Upper lobe of right lung (tissue), 1 donor: ENCODE measurements around the gene FPR2. TPM values are rescaled to one million over a fixed set of nuclear protein-coding genes. Genes with fewer than 3 reads are reported as not detected.

Source experiments
- ATAC-seq: fragments of 200-7000 bp; cut with Tn5 transposase; one replicate; pipeline ENCODE4 v1.9.1; 2020; ENCODE audit warnings: mild to moderate bottlenecking, moderate library complexity
- DNase-seq: peaks from one replicate; pipeline ENCODE4 v3.0.0-alpha.2; 2020
- H3K27ac ChIP-seq: fragments of 200-600 bp; one replicate; pipeline ENCODE4 v1.8.0; 2022
- H3K27me3 ChIP-seq: fragments of 200-600 bp; one replicate; pipeline ENCODE4 v1.8.0; 2022; ENCODE audit warnings: mild to moderate bottlenecking
- H3K36me3 ChIP-seq: fragments of 200-600 bp; one replicate; pipeline ENCODE4 v1.8.0; 2022
- H3K4me1 ChIP-seq: fragments of 200-600 bp; one replicate; pipeline ENCODE4 v1.8.0; 2022
- H3K4me3 ChIP-seq: fragments of 200-600 bp; one replicate; pipeline ENCODE4 v1.8.0; 2022; ENCODE audit warnings: mild to moderate bottlenecking
- H3K9me3 ChIP-seq: fragments of 200-600 bp; one replicate; pipeline ENCODE4 v1.8.0; 2022
- intact Hi-C: fragments of 100-400 bp; cut with DNase I; formaldehyde crosslinking; loops from one replicate; pipeline ENCODE4 v1.11.0; 2022
- total RNA-seq: library from RNA; stranded (reverse); fragmentation: NEBNext Ultra II Directional; extraction: Animal tissue kit (Norgen Biotek cat#: 25700); gene quantifications from one replicate; pipeline ENCODE4 v1.2.1, GENCODE V29; 2021
- TF ChIP-seq, protein P1 (sequence below): fragments of 200-600 bp; IDR thresholded peaks from one replicate; pipeline ENCODE4 v1.8.0; 2022; ENCODE audit warnings: antibody characterized with exemption
- donor health status: DM: no; HTN: yes; CAD: no; lungs with severe emphysema.

The FPR2 gene
- total RNA-seq, 1 donor from 2014 or later, result 12.5 TPM

DNA sequence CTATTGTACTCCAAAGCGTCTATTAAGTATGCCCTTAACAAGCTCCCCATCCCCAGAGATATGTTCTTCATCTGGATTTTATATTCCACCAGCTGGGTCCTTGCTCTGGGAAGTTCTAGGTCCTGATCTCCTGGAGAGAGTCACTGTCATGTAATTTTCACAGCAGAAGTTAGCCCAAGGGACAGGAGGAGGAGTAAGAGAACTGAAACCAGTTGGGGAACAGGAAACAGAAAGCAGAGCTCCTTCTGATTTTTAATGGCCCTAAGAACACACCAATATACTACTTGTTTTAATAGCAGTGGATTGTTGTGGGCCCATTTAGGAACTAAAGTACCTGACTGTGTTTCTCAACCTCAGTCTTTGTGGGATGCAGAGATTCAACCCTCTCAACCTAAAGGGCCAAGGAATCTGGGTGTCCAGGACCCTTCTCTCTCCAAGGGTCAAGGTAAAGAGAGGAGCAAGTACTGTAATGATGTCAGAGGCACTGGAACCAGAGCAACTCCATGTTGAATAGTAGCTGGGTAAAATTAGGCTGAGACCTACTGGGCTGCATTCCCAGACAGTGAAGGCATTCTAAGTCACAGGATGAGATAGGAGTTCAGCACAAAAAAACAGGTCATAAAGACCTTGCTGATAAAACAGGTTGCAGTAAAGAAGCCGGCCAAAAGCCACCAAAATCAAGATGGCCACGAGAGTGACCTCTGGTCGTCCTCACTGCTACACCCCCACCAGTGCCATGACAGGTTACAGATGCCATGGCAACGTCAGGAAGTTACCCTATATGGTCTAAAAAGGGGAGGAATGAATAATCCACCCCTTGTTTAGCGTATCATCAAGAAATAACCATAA lies 25.9 kb downstream of the FPR2 start:
- ATAC-seq, result peak; percentile 51

GRCh38 chr19:51788029-51788428 lies 27.0 kb downstream of the FPR2 start:
- H3K4me1 ChIP-seq, result peaks cover 8% of the 10 kb centered on the region
- intact Hi-C loops, result no loop called here
- TF ChIP-seq, protein P1, sequence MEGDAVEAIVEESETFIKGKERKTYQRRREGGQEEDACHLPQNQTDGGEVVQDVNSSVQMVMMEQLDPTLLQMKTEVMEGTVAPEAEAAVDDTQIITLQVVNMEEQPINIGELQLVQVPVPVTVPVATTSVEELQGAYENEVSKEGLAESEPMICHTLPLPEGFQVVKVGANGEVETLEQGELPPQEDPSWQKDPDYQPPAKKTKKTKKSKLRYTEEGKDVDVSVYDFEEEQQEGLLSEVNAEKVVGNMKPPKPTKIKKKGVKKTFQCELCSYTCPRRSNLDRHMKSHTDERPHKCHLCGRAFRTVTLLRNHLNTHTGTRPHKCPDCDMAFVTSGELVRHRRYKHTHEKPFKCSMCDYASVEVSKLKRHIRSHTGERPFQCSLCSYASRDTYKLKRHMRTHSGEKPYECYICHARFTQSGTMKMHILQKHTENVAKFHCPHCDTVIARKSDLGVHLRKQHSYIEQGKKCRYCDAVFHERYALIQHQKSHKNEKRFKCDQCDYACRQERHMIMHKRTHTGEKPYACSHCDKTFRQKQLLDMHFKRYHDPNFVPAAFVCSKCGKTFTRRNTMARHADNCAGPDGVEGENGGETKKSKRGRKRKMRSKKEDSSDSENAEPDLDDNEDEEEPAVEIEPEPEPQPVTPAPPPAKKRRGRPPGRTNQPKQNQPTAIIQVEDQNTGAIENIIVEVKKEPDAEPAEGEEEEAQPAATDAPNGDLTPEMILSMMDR, result no peak
- H3K27me3 ChIP-seq, result no peaks in the 10 kb centered on the region
- ATAC-seq (no peak), DNase-seq (no peak)
- H3K36me3 ChIP-seq, result no peaks in the 10 kb centered on the region
- H3K4me3 ChIP-seq, result no peak overlapping the region
- no peaks in the 10 kb centered on the region for H3K9me3 ChIP-seq
- H3K27ac ChIP-seq, result no peak overlapping the region

More for the DNA sequence above, 25.9 kb downstream of the FPR2 start:
- H3K9me3 ChIP-seq, result no peaks in the 10 kb centered on the region
- no peaks in the 10 kb centered on the region for H3K27me3 ChIP-seq
- TF ChIP-seq, protein P1, result no peak
- peaks cover 8% of the 10 kb centered on the region for H3K4me1 ChIP-seq
- intact Hi-C loops, result no loop called here
- H3K36me3 ChIP-seq, result no peaks in the 10 kb centered on the region
- H3K4me3 ChIP-seq, result no peak overlapping the region
- DNase-seq, result no peak
- peak overlapping the region; percentile 63 for H3K27ac ChIP-seq

- Histone ChIP-seq H3K36me3 (no peaks in the 10 kb centered on the region), H3K27ac (no peak overlapping the region), H3K4me3 (no peak overlapping the region), H3K9me3 (no peaks in the 10 kb centered on the region), H3K27me3 (no peaks in the 10 kb centered on the region), H3K4me1 (peaks cover 8% of the 10 kb centered on the region)
- ATAC-seq, result peak; percentile 55
- DNase-seq, result no peak
- intact Hi-C loops, result no loop called here
- TF ChIP-seq, protein P1, result no peak
Observed at GRCh38 chr19:51789061-51789795, 28.2 kb downstream of the FPR2 start.

- intact Hi-C loops, result no loop called here
- TF ChIP-seq, protein P1, result no peak
- H3K27me3 ChIP-seq, result no peaks in the 10 kb centered on the region
Observed at GRCh38 chr19:51792932-51793331, 32.0 kb downstream of the FPR2 start.

DNA sequence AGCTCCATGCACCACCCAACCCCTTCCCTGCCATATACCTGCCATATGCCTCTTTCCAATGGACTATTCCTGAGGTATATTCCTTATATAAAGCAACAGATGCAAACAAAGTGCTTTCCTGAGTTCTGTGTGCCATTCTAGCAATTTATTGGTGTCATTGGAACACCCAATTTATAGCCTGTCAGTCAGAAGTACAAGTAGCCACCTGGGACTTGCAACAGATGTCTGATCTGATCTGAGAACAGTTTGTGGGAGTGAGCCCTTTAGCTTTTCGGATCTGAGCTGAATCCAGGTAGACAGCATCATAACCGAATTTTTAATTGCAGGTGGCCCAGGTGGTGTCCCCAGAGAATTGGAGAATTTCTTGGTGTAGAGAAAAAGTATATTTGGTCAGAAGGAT lies 33.0 kb downstream of the FPR2 start:
- TF ChIP-seq, protein P1, result no peak
- intact Hi-C loops, result no loop called here
- no peaks in the 10 kb centered on the region for H3K36me3 ChIP-seq
- no peak overlapping the region for H3K27ac ChIP-seq
- no peak overlapping the region for H3K4me3 ChIP-seq
- H3K27me3 ChIP-seq, result no peaks in the 10 kb centered on the region
- ATAC-seq, result no peak
- peaks cover under 1% of the 10 kb centered on the region for H3K4me1 ChIP-seq
- DNase-seq, result no peak
- H3K9me3 ChIP-seq, result no peaks in the 10 kb centered on the region

More at GRCh38 chr19:51792932-51793331, 32.0 kb downstream of the FPR2 start:
- Histone ChIP-seq H3K4me3 (no peak overlapping the region), H3K36me3 (no peaks in the 10 kb centered on the region), H3K27ac (no peak overlapping the region), H3K9me3 (no peaks in the 10 kb centered on the region), H3K4me1 (no peaks in the 10 kb centered on the region)
- no peak for DNase-seq
- no peak for ATAC-seq
